Activated T-cell treated with anti-CD3 and anti-CD28 coated beads, Interleukin-2, amount 50 U/mL, for 72 hours (primary cell): ENCODE data around the gene CDKN2B-AS1. TPM values are rescaled to one million over a fixed set of nuclear protein-coding genes. Genes with fewer than 3 reads are reported as not detected.
A peak's percentile ranks its signal among the peaks of the same experiment; 100 is the strongest.

Source experiments
- ATAC-seq, 2 donors: fragments of 150-1000 bp; cut with Tn5 transposase; replicated peaks in 1 of 2; 2 replicates each; pipeline ENCODE4 v1.10.0; 2021; ENCODE audit warnings: moderate library complexity in 2 of 2, mild to moderate bottlenecking in 1 of 2
- DNase-seq, 2 donors: peaks; one replicate each; pipeline ENCODE4 v3.0.0; 2021 to 2022; ENCODE audit warnings: mixed read lengths in 1 of 2
- H3K27ac Mint-ChIP-seq: one replicate; pipeline ENCODE4 v1.8.0; 2022; ENCODE audit warnings: mild to moderate bottlenecking, moderate library complexity, mixed read lengths
- H3K27me3 Mint-ChIP-seq: one replicate; pipeline ENCODE4 v1.8.0; 2022; ENCODE audit warnings: low read depth, mixed read lengths
- H3K36me3 Mint-ChIP-seq, 2 donors: one replicate each; pipeline ENCODE4 v1.8.0; 2022; ENCODE audit warnings: mixed read lengths in 2 of 2, mild to moderate bottlenecking in 1 of 2; ENCODE audit not compliant: insufficient read depth in 2 of 2
- H3K4me1 Mint-ChIP-seq: one replicate; pipeline ENCODE4 v1.8.0; 2022; ENCODE audit warnings: low read depth, mixed read lengths
- H3K4me3 Mint-ChIP-seq, 2 donors: one replicate each; pipeline ENCODE4 v1.8.0; 2022; ENCODE audit warnings: mild to moderate bottlenecking in 2 of 2, mixed read lengths in 2 of 2, moderate library complexity in 2 of 2
- H3K9me3 Mint-ChIP-seq, 2 donors: one replicate each; pipeline ENCODE4 v1.8.0; 2022; ENCODE audit warnings: mixed read lengths in 2 of 2
- total RNA-seq, 2 donors: library from RNA; stranded (reverse); gene quantifications; one replicate each; pipeline ENCODE4 v1.2.3, GENCODE V29; 2022

The CDKN2B-AS1 gene
- total RNA-seq, 2 donors from 2014 or later = 0.70 to 1.0 TPM

GRCh38 chr9:22031655-22032411 is 37.2 kb downstream of the CDKN2B-AS1 start:
- H3K36me3 Mint-ChIP-seq = no peaks in the 10 kb centered on the region
- ATAC-seq = peak; percentile 34 to 43
- no peak overlapping the region for H3K4me3 Mint-ChIP-seq

GRCh38 chr9:22033012-22033630 is 38.5 kb downstream of the CDKN2B-AS1 start:
- H3K4me1 Mint-ChIP-seq = peaks cover 16% of the 10 kb centered on the region
- ATAC-seq (no peak), DNase-seq (no peak)
- H3K27ac Mint-ChIP-seq = no peak overlapping the region
- peaks cover 33% of the 10 kb centered on the region for H3K27me3 Mint-ChIP-seq
- no peak overlapping the region for H3K4me3 Mint-ChIP-seq
- H3K36me3 Mint-ChIP-seq = no peaks in the 10 kb centered on the region
- H3K9me3 Mint-ChIP-seq = no peaks in the 10 kb centered on the region

More at GRCh38 chr9:22031655-22032411, 37.2 kb downstream of the CDKN2B-AS1 start:
- no peak for DNase-seq
- Mint-ChIP-seq H3K4me1 (peaks cover 7% of the 10 kb centered on the region), H3K9me3 (no peaks in the 10 kb centered on the region), H3K27ac (no peak overlapping the region), H3K27me3 (peaks cover 33% of the 10 kb centered on the region)

- no peak overlapping the region for H3K4me3 Mint-ChIP-seq
- DNase-seq (no peak), ATAC-seq (peak; percentile 71 to 77)
- peaks cover 32% of the 10 kb centered on the region for H3K27me3 Mint-ChIP-seq
- H3K27ac Mint-ChIP-seq = no peak overlapping the region
- no peaks in the 10 kb centered on the region for H3K9me3 Mint-ChIP-seq
- no peaks in the 10 kb centered on the region for H3K36me3 Mint-ChIP-seq
- H3K4me1 Mint-ChIP-seq = peaks cover 21% of the 10 kb centered on the region
Observed at GRCh38 chr9:22035591-22036011, 41.0 kb downstream of the CDKN2B-AS1 start.

GRCh38 chr9:22036866-22037626 is 42.5 kb downstream of the CDKN2B-AS1 start:
- ATAC-seq (no peak), DNase-seq (no peak)
- H3K9me3 Mint-ChIP-seq = no peaks in the 10 kb centered on the region
- peaks cover 39% of the 10 kb centered on the region for H3K27me3 Mint-ChIP-seq
- H3K4me3 Mint-ChIP-seq = no peak overlapping the region
- no peak overlapping the region for H3K27ac Mint-ChIP-seq
- H3K4me1 Mint-ChIP-seq = peaks cover 33% of the 10 kb centered on the region
- no peaks in the 10 kb centered on the region for H3K36me3 Mint-ChIP-seq

- ATAC-seq = no peak
Observed at GRCh38 chr9:22037954-22038690, 43.5 kb downstream of the CDKN2B-AS1 start.

GRCh38 chr9:22039258-22039657 is 44.7 kb downstream of the CDKN2B-AS1 start:
- H3K36me3 Mint-ChIP-seq = no peaks in the 10 kb centered on the region
- no peak overlapping the region for H3K27ac Mint-ChIP-seq
- DNase-seq = no peak
- no peak overlapping the region for H3K4me3 Mint-ChIP-seq
- peaks cover 50% of the 10 kb centered on the region for H3K27me3 Mint-ChIP-seq
- ATAC-seq = no peak
- no peaks in the 10 kb centered on the region for H3K9me3 Mint-ChIP-seq
- peaks cover 33% of the 10 kb centered on the region for H3K4me1 Mint-ChIP-seq

More at GRCh38 chr9:22037954-22038690, 43.5 kb downstream of the CDKN2B-AS1 start:
- Mint-ChIP-seq H3K4me1 (peaks cover 33% of the 10 kb centered on the region), H3K9me3 (no peaks in the 10 kb centered on the region), H3K27me3 (peaks cover 47% of the 10 kb centered on the region), H3K36me3 (no peaks in the 10 kb centered on the region), H3K27ac (no peak overlapping the region), H3K4me3 (no peak overlapping the region)
- DNase-seq = no peak

GRCh38 chr9:22040760-22041159 is 46.2 kb downstream of the CDKN2B-AS1 start:
- Mint-ChIP-seq H3K9me3 (no peaks in the 10 kb centered on the region), H3K27ac (no peak overlapping the region), H3K27me3 (peaks cover 61% of the 10 kb centered on the region), H3K4me1 (peaks cover 34% of the 10 kb centered on the region), H3K4me3 (peak overlapping the region in 1 of 2 donors; percentile 4), H3K36me3 (no peaks in the 10 kb centered on the region)
- ATAC-seq (peak; percentile 86 to 91), DNase-seq (no peak)

- Mint-ChIP-seq H3K9me3 (no peaks in the 10 kb centered on the region), H3K27me3 (peaks cover 66% of the 10 kb centered on the region), H3K4me3 (no peak overlapping the region), H3K4me1 (peaks cover 31% of the 10 kb centered on the region), H3K27ac (no peak overlapping the region), H3K36me3 (no peaks in the 10 kb centered on the region)
- DNase-seq (no peak), ATAC-seq (no peak)
Observed at GRCh38 chr9:22041344-22041743, 46.8 kb downstream of the CDKN2B-AS1 start.

- ATAC-seq (no peak), DNase-seq (no peak)
- peaks cover 70% of the 10 kb centered on the region for H3K27me3 Mint-ChIP-seq
- no peaks in the 10 kb centered on the region for H3K9me3 Mint-ChIP-seq
- H3K4me1 Mint-ChIP-seq = peaks cover 31% of the 10 kb centered on the region
- H3K27ac Mint-ChIP-seq = no peak overlapping the region
- no peak overlapping the region for H3K4me3 Mint-ChIP-seq
- H3K36me3 Mint-ChIP-seq = no peaks in the 10 kb centered on the region
Observed at GRCh38 chr9:22041775-22042174, 47.2 kb downstream of the CDKN2B-AS1 start.

GRCh38 chr9:22043928-22044327 is 49.3 kb downstream of the CDKN2B-AS1 start:
- Mint-ChIP-seq H3K36me3 (no peaks in the 10 kb centered on the region), H3K9me3 (no peaks in the 10 kb centered on the region), H3K4me3 (no peak overlapping the region), H3K27me3 (peaks cover 84% of the 10 kb centered on the region), H3K27ac (no peak overlapping the region), H3K4me1 (peaks cover 21% of the 10 kb centered on the region)
- DNase-seq (no peak), ATAC-seq (no peak)

- H3K36me3 Mint-ChIP-seq = no peaks in the 10 kb centered on the region
- H3K9me3 Mint-ChIP-seq = no peaks in the 10 kb centered on the region
- H3K4me1 Mint-ChIP-seq = peaks cover 24% of the 10 kb centered on the region
- no peak overlapping the region for H3K4me3 Mint-ChIP-seq
- no peak overlapping the region for H3K27ac Mint-ChIP-seq
- DNase-seq = no peak
- no peak for ATAC-seq
- H3K27me3 Mint-ChIP-seq = peaks cover 78% of the 10 kb centered on the region
Observed at GRCh38 chr9:22044583-22044982, 50.0 kb downstream of the CDKN2B-AS1 start.

- Mint-ChIP-seq H3K27me3 (peaks cover 70% of the 10 kb centered on the region), H3K27ac (no peak overlapping the region), H3K36me3 (no peaks in the 10 kb centered on the region), H3K4me3 (no peak overlapping the region), H3K4me1 (peaks cover 24% of the 10 kb centered on the region), H3K9me3 (no peaks in the 10 kb centered on the region)
- ATAC-seq (no peak), DNase-seq (no peak)
Observed at GRCh38 chr9:22045423-22045822, 50.8 kb downstream of the CDKN2B-AS1 start.
